HepG2 (cell line): ENCODE data around the gene NUP93. TPM values are rescaled to one million over a fixed set of nuclear protein-coding genes. Genes with fewer than 3 reads are reported as not detected.

Source experiments
- HMG20B ChIP-seq: conservative IDR thresholded peaks from 2 replicates; pipeline ENCODE4 v1.6.1; 2016; ENCODE audit warnings: missing genetic modification reagents, missing compliant biosample characterization
- KMT2A ChIP-seq: sonication (generic); formaldehyde crosslinking; IDR thresholded peaks from 2 replicates; pipeline ENCODE4 v1.4.0; 2020; ENCODE audit warnings: missing genetic modification reagents
- SRSF1 ChIP-seq: fragments of 200-400 bp; formaldehyde crosslinking; optimal IDR thresholded peaks from 2 replicates; pipeline ENCODE3; 2017; ENCODE audit warnings: mild to moderate bottlenecking, low read depth, low read length, moderate library complexity
- TOE1 ChIP-seq: sonication (generic); formaldehyde crosslinking; IDR thresholded peaks from 2 replicates; pipeline ENCODE4 v1.4.0; 2020; ENCODE audit warnings: mild to moderate bottlenecking, missing genetic modification reagents
- WIZ ChIP-seq: sonication (generic); formaldehyde crosslinking; IDR thresholded peaks from 2 replicates; pipeline ENCODE4 v1.5.1; 2020; ENCODE audit warnings: mild to moderate bottlenecking, missing genetic modification reagents
- ZC3H13 ChIP-seq: sonication (generic); formaldehyde crosslinking; IDR thresholded peaks from 2 replicates; pipeline ENCODE4 v1.8.1; 2023; ENCODE audit warnings: mild to moderate bottlenecking, missing genetic modification reagents, moderate library complexity
- ZNF318 ChIP-seq: sonication (generic); formaldehyde crosslinking; IDR thresholded peaks from 2 replicates; pipeline ENCODE4 v1.4.0; 2020; ENCODE audit warnings: mild to moderate bottlenecking, missing genetic modification reagents
- polyA plus RNA-seq, 8 experiments: library from polyadenylated mRNA; depleted of rRNA in 3 of 8; stranded (reverse) in 7 of 8; unstranded in 1 of 8; fragments of >200 nt; fragmentation: Illumina TruSeq in 4 of 8; extraction: Trizol in 4 of 8; gene quantifications; 2 replicates each; pipeline versions ENCODE4 v1.2.1 to v1.2.3, GENCODE V29; 2011 to 2016; ENCODE audit warnings: low read depth in 4 of 8, missing spikeins in 1 of 8, mixed read lengths in 1 of 8; ENCODE audit not compliant: insufficient read depth in 1 of 8
- total RNA-seq, 5 experiments: library from RNA; depleted of rRNA; stranded (reverse); fragments of >200 nt; fragmentation: Illumina TruSeq; extraction: Trizol; gene quantifications; 2 replicates each; pipeline ENCODE4 v1.2.3, GENCODE V29; 2016; ENCODE audit warnings: low read depth in 1 of 5

Gene NUP93
- total and polyA plus RNA-seq, 2 of the 13 experiments (the other 11 are each of a cell fraction or from before 2014, with no cell fraction given): 58.5 to 140 TPM

GRCh38 chr16:56777482-56777881, 47.6 kb downstream of the NUP93 start (continued):
- TF ChIP-seq ZNF318 (CRISPR knock-in tag) (no peak), KMT2A (CRISPR knock-in tag) (no peak), WIZ (CRISPR knock-in tag) (no peak), HMG20B (CRISPR knock-in tag) (no peak), SRSF1 (no peak), ZC3H13 (CRISPR knock-in tag) (no peak), TOE1 (CRISPR knock-in tag) (no peak)
